AML-193 (cell line): ENCODE data around the gene PKD1.

ENCODE experiments used
- DNase-seq, 2 experiments: peaks; one replicate each; lab custom pipeline; 2025; lab: John Stamatoyannopoulos, UW

The PKD1 gene

GRCh38 chr16:2046893-2047329 is 88.8 kb downstream of the PKD1 start:
- no peak for DNase-seq

GRCh38 chr16:2045965-2046892 is 89.5 kb downstream of the PKD1 start:
- no peak for DNase-seq

DNA sequence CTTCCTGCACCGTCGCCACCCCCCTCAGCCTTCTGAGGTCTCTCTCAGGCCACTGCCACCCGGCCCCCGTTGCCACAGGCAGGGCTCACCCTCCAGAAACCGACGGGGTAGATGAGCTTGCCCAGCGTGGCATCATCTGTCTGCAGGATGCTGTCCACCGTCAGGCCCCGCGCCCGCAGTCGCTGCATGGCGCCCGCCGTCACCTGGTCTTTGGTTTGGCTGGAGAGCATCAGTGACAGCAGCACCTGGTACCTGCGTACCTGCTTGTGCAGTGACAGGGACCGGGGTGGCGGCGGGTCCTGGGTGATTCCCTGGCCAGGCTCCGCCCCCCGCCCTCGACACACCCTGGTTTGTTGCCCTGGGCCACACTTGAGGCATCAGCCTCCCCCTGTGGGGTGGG is 91.2 kb downstream of the PKD1 start:
- no peak for DNase-seq

GRCh38 chr16:2043667-2044451 is 91.8 kb downstream of the PKD1 start:
- no peak for DNase-seq

DNA sequence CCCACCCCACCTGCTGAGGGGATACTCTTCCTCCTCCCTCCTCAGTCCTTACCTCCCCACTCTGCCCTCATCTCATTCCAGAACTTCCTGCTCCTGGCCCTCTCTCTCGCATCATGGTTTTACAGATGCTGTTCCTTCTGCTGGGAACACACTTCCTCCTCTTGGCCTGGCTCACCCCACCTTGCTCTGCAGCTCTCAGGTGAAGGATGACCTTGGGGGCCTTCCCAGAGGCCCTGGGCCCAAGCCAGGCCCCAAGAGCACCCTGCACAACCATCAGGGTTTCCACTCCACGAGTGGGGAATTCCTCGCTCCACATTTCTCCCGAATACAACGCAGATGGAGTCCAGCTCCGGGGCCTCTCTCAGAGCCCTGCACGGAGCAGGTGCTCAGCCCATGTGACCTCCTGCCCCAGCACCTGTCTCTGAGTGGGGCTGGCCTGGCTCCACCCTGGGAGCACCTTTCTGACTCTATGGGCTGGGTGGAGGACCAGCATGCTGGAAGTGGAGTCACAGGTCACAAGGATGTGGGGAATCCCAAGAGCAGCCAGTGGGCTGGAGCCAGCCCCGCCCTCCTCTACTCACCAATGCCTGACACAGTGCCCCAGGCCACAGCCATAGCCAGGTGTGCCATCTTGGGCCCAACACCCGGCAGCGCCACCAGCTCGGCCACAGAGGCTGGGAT is 92.6 kb downstream of the PKD1 start:
- DNase-seq: no peak

GRCh38 chr16:2042171-2042985 is 93.3 kb downstream of the PKD1 start:
- no peak for DNase-seq

DNA sequence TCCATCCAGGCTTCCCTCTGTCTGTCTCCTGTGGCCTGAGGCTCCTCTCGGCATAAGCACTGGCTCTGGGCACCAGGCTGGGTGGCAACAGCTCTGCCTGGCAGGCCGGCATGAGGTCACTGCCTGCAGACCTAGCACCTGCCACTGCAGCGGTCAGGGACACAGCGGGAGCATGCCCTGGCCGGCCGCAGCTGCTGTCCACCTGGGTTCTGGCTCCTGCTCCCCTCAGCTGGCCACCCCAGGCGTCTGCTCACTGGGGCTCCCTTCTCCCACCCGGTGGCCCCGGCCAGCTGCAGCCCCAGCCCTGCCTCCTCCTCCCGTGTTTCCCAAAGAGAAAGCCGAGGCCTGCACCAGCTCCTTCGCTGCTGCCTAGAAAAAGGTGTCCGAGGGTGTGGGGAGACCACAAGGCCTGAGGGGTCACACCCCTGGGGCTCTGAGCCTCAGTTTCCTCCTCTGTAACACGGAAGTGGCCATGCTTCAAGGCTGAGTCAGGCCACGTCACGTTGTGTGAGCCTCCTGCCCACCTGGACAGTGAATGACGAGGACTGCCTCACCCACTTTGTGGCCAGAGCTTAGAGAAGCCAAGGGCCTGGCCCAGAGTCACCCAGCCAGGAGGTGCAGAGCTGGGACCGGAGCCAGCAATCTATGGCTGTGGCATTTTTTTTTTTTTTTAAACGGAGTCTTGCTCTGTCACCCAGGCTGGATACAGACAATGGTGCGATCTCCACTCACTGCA is 94.7 kb downstream of the PKD1 start:
- no peak for DNase-seq

- no peak for DNase-seq
Measured at GRCh38 chr16:2040041-2040786, 95.5 kb downstream of the PKD1 start.

- DNase-seq: no peak
Measured at GRCh38 chr16:2039274-2040031, 96.2 kb downstream of the PKD1 start.
